OCI-LY7 (cell line): ENCODE measurements around the gene GATAD2A.

Experiments used
- EZH2phosphoT487 ChIP-seq: fragments of 200-600 bp; sonication (generic); IDR thresholded peaks from 2 replicates; pipeline ENCODE4 v1.6.1; 2018; ENCODE audit warnings: low read depth, borderline replicate concordance, mild to moderate bottlenecking, mixed run types, antibody characterized with exemption, low read length, moderate library complexity, mixed read lengths
- TF ChIP-seq, protein P1 (sequence below): fragments of 200-600 bp; sonication (generic); conservative IDR thresholded peaks from 2 replicates; pipeline ENCODE4 v1.5.1; 2014; ENCODE audit warnings: mild to moderate bottlenecking, antibody characterized with exemption, low read length, moderate library complexity, mixed read lengths

DNA sequence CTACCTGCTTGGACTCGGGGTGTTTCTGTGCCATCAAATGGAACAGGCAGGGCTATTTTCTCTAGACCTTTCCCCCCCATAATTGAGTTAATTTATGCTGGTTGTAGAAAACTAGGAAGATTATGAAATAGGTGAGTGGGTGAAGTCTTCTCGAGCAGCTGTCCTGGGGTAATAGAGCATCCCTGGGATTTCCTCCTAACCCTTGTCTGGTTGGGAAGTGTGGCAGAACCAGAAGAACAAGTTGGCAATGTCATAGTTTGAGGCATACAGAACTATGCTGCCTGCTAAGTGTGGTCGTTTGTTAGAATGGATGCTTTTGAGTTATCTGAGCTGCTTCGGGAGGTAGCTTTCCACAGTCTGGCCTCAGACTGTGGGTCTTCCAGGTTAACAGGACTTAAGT, 3.7 kb downstream of the GATAD2A start:
- TF ChIP-seq, protein P1, sequence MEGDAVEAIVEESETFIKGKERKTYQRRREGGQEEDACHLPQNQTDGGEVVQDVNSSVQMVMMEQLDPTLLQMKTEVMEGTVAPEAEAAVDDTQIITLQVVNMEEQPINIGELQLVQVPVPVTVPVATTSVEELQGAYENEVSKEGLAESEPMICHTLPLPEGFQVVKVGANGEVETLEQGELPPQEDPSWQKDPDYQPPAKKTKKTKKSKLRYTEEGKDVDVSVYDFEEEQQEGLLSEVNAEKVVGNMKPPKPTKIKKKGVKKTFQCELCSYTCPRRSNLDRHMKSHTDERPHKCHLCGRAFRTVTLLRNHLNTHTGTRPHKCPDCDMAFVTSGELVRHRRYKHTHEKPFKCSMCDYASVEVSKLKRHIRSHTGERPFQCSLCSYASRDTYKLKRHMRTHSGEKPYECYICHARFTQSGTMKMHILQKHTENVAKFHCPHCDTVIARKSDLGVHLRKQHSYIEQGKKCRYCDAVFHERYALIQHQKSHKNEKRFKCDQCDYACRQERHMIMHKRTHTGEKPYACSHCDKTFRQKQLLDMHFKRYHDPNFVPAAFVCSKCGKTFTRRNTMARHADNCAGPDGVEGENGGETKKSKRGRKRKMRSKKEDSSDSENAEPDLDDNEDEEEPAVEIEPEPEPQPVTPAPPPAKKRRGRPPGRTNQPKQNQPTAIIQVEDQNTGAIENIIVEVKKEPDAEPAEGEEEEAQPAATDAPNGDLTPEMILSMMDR, result no peak
- TF ChIP-seq EZH2phosphoT487, result no peak
